DND-41 (cell line): ENCODE measurements around the gene GYPB.
"Not testable (repeated sequence)": the region's sequence is repeated elsewhere in the genome, so short reads cannot be mapped to it uniquely, and the experiment has no call there.

Experiments
- CTCF ChIP-seq: IDR thresholded peaks from 2 replicates; pipeline ENCODE4 v1.5.1; 2012; ENCODE audit warnings: borderline replicate concordance, low read length, moderate library complexity, mild to moderate bottlenecking; ENCODE audit not compliant: poor library complexity, severe bottlenecking; ENCODE audit errors: extremely low read depth
- EZH2 ChIP-seq: IDR thresholded peaks from 3 replicates; pipeline ENCODE4 v1.6.1; 2012; ENCODE audit warnings: borderline replicate concordance, low read depth, mild to moderate bottlenecking, moderate library complexity, low read length, inconsistent platforms; ENCODE audit not compliant: severe bottlenecking

- TF ChIP-seq CTCF, EZH2: not testable (repeated sequence)
Observed at GRCh38 chr4:144017271-144017670, 1.9 kb downstream of the GYPB start.
